Measurements from ENCODE around the gene FHL3. TPM values are rescaled to one million over a fixed set of nuclear protein-coding genes. Genes with fewer than 3 reads are reported as not detected.

The FHL3 gene
- total RNA-seq, 1 donor from 2014 or later: 18.2 TPM

Other genes starting within 250 kb of the FHL3 start
- 4.4 TPM for gene EPHA10, start 240.4 kb downstream of the FHL3 start, total RNA-seq
- 10.2 TPM for gene MANEAL, start 211.7 kb downstream of the FHL3 start, total RNA-seq
- 39.3 TPM for gene C1orf122, start 197.7 kb downstream of the FHL3 start, total RNA-seq
- 12.2 TPM for gene YRDC, start 197.3 kb downstream of the FHL3 start, total RNA-seq
- gene MTF1, start 145.9 kb downstream of the FHL3 start, total RNA-seq: 31.7 TPM
- 38.1 TPM for gene INPP5B, start 58.5 kb downstream of the FHL3 start, total RNA-seq
- gene SF3A3, start 15.5 kb downstream of the FHL3 start, total RNA-seq: 44.0 TPM
- gene UTP11, start 7.2 kb upstream of the FHL3 start, total RNA-seq: 34.2 TPM
- gene POU3F1, start 41.3 kb upstream of the FHL3 start, total RNA-seq: 2.8 TPM

Measured in ureter (tissue), 1 donor.